Cerebellar cortex (tissue), 1 donor: ENCODE measurements around the gene AOC1.
A peak's percentile ranks its signal among the peaks of the same experiment; 100 is the strongest.
"Not testable (repeated sequence)": the region's sequence is repeated elsewhere in the genome, so short reads cannot be mapped to it uniquely, and the experiment has no call there.

Experiments
- DNase-seq: peaks from one replicate; pipeline ENCODE4 v3.0.0-alpha.2; 2015; ENCODE audit warnings: low spot score

Gene AOC1, protein sequence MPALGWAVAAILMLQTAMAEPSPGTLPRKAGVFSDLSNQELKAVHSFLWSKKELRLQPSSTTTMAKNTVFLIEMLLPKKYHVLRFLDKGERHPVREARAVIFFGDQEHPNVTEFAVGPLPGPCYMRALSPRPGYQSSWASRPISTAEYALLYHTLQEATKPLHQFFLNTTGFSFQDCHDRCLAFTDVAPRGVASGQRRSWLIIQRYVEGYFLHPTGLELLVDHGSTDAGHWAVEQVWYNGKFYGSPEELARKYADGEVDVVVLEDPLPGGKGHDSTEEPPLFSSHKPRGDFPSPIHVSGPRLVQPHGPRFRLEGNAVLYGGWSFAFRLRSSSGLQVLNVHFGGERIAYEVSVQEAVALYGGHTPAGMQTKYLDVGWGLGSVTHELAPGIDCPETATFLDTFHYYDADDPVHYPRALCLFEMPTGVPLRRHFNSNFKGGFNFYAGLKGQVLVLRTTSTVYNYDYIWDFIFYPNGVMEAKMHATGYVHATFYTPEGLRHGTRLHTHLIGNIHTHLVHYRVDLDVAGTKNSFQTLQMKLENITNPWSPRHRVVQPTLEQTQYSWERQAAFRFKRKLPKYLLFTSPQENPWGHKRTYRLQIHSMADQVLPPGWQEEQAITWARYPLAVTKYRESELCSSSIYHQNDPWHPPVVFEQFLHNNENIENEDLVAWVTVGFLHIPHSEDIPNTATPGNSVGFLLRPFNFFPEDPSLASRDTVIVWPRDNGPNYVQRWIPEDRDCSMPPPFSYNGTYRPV

DNA sequence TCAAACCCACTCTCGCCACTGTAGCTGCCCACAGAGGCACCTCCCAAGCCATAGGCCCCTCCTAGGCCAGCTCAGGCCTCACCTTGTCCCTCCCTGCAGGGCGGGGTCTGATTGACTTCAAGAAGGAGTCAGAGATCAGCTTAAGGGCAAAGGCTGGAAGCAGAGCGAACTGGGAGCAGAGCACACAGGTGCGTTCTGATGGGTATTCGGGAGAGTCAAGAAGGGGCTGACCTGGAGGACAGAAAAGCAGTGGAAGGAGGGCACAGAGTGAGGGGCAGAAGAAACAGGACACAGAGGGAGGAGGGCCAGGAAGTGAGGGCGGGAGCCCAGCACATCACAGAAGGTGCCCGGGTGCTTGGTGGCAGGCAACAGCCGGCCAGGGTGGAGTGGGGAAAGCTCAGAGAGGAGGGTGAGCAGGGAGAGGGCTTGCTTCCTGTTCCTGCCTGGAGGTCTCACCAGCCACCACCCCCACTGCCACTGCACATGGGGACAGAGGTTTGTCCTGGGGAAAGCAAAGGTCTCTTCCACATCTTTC lies at the start of gene AOC1:
AOC1 (plus strand) TSS at position 147 of the 535 bp plus-strand sequence. CDS start 3,954 bp downstream, outside the sequence.
- DNase-seq: no peak

DNA sequence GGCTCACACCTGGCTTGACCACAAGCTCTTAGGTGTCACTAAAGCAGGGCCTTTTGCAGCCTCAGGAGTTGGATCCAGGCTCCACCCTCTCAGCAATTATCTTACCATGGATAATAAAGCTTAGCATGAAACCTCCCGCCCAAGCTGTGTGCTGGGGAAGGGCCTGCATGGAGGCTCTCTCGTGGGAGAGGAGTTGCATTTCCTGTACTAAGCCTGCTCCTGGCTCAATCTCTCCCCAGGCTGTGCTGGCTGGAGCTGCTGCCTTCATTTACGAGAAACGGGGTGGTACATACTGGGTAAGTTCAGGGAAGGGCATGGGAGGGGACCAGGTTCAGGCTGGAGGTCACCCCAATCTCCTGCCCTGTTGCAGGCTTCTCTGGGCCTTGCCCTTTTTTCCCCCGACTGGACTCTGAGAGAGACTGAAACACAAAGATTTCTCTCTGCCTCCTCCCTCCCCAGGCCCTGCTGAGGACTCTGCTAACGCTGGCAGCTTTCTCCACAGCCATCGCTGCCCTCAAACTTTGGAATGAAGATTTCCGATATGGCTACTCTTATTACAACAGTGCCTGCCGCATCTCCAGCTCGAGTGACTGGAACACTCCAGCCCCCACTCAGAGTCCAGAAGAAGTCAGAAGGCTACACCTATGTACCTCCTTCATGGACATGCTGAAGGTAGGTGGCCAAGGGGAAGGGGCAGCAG lies 49.0 kb upstream of the AOC1 start:
- DNase-seq: no peak

DNA sequence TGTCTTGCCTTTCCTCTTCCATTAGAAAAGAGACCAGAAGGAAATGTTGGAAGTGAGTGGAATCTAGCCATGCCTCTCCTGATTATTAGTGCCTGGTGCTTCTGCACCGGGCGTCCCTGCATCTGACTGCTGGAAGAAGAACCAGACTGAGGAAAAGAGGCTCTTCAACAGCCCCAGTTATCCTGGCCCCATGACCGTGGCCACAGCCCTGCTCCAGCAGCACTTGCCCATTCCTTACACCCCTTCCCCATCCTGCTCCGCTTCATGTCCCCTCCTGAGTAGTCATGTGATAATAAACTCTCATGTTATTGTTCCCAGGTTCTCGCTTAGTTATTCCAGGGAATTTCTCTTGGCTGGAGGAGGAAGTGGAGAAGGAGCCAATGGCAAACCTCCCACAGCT lies 47.5 kb upstream of the AOC1 start:
- DNase-seq: no peak

DNA sequence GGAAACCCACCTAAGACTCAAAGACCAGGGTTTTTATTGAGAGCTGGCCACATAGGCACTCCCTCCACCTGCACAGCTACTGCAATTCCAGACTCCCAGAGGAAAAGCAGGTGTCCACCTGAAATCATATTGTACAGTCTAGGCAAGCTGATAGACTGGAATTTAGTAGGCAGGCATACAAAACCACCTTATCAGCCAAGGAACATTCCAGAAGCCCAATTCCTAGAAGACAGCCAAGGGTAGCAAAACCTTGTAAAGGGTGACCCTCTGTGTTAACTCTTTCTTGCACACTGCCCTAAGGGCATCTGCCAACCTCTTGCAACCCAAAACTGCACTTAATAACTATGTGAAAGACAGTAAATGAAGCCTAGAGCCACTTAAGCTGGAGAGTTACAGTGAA lies 46.5 kb upstream of the AOC1 start:
- DNase-seq: no peak

DNA sequence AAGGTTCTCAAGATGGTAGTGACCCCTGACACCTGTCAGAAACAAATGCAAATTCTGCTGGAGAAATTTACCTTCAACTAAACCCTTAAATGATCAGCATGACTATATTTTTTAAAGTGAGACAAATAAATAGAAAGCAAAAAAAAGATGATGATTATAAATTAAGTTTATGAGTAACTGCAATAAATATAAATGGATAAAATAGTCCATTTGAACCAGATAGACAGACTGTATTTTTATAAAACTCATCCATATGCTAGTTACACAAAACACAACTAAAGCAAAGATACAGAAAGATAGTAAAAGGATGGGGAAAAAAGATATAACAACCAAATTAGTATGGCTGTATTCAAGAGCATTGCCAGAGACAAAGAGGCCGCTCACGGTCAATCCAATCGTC lies 45.9 kb upstream of the AOC1 start:
- DNase-seq: no peak

DNA sequence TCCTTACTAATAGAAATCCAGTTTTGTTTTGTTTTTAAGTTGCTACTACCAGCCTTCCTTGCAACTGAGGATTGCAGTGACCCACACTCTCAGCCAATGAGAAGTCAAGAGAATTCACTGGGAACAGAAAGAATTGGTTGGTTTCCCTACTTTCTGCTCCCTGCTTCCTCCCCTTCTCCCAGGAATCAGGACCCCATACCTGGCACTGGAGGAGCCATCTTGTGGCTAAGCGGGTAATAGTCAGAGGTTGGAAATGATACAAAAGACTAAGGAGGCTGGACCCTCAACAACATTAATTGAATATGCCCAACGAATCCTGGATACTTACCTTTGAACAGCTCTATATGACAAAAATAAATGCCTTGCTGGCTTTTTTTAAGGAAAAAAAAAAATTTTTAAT lies 45.5 kb upstream of the AOC1 start:
- no peak for DNase-seq

DNA sequence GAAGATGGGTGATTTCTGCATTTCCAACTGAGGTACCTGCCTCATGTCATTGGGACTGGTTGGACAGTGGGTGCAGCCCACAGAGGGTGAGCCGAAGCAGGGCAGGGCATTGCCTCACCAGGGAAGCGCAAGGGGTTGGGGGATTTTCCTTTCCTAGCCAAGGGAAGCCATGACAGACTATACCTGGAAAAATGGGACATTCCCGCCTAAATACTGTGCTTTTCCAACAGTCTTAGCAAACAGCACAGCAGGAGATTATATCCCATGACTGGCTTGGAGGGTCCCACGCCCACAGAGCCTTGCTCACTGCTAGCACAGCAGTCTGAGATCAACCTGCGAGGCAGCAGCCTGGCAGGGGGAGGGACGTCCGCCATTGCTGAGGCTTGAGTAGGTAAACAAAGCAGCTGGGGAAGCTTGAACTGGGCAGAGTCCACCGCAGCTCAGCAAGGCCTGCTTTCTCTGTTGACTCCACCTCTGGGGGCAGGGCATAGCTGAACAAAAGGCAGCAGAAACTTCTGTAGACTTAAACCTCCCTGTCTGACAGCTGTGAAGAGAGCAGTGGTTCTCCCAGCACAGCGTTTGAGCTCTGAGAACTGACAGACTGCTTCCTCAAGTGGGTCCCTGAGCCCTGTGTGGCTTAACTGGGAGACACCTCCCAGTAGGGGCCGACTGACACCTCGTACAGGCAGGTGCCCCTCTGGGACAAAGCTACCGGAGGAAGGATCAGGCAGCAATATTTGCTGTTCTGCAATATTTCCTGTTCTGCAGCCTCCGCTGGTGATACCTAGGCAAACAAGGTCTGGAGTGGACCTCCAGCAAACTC lies 44.5 kb upstream of the AOC1 start:
- DNase-seq: not testable (repeated sequence)

DNA sequence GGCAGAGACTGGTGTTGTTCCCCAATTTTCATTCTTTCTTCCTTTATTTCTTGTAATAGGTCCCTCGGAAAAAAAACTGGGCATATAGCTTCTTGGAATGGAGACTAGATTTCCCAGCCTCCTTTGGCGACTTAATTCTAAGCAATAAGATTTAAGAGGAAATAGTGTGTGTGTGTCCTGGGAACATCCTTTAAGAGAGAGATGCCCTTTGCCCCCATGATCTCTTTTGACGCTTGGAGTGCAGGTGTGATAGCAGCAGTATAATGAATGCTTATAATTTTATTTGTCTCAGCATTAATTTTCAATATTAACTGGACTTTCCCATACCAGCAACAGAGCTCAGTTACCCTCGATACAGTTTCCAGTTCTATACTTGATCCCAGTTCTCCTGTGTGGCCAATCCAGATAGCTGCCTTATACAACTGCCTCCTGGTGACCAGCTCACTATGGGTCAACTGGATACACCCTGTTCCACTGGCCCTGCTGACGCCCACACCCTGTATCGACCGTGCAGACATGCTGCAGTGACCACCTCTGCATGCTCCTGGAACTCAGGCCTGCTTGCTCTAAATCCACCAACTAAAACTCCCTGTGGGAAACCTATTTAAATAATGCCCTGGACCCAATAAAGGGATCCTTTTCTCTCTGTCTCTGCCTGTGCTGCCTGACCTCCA lies 37.9 kb upstream of the AOC1 start:
- DNase-seq: no peak

DNA sequence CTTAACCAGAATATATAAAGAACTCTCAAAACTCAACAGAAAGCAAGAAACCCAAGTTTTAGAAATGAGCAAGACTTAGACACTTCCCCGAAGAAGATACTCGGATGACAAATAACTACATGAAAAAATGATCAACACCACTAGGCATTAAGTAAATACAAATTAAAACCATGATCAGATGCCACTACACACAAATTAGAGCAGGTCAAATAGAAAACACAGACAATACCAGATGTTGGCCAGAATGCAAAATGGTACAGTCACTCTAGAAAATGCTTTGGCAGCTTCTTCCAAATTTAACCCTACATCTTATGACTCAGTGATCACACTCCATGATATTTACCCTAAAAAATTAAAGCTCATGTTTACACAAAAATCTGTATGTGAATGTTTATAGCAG lies 33.3 kb upstream of the AOC1 start:
- DNase-seq: no peak

DNA sequence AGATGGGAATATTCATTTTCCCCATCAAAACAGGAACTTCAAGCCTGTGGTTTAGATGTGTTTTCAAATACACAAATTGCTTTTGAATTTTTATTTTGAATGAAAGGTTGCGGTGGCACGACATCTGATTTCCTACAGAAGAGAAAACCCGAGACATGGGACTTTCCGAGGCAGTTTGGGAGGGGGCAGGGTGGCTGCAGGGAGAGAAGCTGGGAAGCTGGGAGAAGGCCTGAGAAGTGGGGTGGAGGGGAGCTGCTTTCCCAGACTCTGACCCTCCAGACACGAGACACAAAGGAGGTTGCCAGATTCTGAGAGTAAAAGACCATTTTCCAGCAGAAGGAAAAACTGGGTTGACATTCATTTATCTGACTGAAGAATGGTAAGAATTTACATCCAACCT lies 32.2 kb upstream of the AOC1 start:
- DNase-seq: no peak

DNA sequence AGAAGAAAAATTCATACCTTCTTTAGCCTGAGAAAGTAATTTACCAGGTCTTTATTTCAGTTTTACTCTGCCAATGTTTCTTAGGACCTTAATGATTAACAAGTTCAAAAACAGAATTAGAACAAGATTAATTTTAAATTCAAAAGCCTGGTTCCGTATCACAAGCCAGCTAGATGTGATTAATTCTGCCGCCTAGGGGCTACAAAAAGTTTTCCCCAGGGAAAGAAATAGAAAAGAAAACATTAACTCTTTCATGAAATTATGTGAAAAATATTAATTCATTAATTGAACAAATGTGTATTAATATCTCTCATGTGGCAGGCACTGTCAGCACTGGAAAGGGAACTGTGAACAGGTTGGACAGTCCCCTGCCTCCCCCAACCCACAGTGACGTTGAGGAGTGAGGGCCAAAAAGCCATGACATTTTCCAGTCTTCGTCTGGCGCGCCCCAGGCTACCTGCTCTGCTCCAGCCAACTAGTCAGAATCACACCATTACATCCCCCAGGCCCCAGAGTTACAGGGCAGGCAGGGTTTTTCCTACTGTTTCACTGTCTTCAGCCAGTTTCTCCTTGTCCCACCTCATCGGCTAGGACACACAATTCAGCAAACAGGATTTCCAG lies 31.6 kb upstream of the AOC1 start:
- no peak for DNase-seq

DNA sequence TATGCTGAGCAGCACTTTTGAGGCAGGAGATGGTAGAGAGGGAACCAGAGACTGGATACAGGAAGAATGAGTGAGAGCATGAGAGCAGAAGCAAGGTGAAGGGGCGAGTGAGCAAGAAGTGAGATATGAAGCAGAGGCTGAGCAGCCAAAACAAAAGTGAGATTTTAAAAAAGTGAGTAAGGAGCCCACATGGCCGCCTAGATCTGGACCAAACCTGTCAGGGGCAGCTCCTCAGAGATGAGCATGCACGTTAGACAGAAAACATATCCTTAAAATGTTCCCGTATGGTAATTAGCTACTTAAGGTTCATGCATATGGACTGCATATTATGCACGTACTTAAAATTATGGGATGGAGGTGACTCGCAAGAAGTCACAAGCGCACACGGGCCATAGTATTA lies 29.3 kb upstream of the AOC1 start:
- no peak for DNase-seq

DNA sequence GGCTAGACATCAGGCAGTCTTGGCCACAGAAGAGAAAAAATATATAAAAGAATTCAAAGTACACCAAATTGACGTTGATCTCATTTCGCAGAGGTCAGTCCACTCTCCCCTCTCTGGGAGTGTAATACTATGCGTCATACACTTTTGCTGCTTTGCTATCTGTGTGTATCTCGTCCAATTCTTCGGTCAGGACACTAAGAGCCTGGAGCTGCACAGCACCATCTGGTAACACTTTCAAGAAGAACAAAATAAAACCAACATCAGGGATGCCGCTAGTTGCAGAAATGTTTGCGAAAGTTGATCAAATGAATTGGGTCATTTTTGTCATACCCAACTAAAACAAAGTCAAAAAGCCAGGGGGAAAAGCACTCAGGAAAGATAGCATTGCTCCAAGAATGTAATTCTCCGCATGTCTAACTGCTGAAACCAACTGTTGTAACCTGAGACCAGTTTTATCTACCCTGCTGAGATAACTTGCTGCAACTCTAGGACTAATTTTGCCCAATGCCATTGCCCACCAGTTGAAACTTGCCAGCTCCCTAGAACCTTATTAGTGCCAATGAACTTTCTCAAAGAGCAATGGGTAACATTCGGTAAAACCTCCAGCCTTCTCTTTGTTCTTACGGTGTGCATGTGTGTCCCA lies 28.7 kb upstream of the AOC1 start:
- DNase-seq: no peak

DNA sequence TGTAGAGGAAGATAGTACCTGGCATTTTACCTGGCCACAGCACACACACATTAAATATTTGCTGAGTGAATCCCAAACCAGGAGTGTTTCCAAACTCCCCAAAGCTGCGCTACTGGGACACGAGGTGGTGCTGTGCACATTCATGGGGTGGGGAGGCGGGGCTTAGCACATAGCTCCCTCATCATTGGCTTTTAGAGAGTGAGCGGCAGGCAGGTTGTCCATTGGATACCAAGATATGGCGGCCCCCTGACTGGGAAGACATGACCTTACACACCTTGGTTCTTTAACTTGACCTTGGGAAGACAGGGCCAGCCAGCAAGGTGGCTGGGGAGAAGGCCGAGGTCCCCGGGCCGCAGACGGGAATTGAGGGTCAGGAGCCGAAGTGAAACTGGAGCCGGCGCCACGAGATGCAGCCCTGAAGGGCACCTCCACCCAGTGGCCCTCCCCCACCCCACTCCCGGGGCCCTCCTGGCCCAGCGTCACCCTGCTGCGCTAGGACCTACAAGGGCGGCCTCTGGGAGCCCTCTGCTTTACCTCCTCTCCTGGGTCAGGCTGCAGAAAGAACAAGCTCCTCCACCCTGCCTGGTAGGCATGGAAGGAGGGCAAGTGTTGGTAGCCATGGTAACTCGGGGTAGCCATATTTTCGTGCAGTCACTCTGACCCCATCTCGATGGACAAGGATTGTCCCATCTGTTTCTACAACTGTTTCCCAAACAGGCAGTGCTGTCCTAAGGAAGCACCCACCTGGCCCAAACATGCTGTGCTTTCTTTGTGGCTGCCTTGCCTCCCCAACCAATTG lies 27.7 kb upstream of the AOC1 start:
- no peak for DNase-seq

DNA sequence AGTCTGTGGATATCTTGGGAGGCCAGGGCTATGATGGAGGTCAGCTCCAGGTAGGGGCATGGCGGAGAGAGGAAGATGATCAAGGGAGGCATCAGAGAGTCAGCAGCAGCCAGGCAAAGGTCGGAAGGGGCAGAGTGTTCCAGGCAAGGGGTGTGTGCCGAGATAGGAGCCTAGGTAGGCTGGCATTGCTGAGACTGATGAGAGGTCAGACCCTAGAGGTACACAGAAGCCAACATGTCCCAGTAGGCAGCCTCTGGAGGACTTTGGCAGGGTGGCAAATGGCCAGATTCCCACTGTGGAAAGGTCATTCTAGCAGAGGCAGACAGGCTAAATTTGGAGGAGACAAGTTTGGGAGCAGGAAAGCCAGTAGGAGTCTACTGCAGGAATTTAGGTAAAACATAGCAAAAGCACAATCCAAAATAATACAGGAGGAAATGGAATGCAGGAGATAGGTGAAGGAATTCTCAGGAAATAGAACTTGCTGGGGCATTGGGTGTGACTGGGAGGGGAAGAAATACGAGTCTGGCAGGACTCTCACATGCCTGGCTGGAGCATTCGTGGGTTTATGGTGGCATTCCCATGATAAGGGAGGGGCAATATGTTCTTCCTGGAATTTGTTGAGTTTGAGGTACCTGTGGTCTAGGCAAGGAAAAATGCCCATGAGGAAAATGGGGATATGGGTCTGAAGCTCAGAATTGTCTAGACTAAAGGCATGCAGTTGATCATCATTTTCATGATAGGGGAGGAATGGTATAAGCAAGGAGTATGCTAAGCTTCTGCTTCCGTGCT lies 26.1 kb upstream of the AOC1 start:
- DNase-seq: no peak

DNA sequence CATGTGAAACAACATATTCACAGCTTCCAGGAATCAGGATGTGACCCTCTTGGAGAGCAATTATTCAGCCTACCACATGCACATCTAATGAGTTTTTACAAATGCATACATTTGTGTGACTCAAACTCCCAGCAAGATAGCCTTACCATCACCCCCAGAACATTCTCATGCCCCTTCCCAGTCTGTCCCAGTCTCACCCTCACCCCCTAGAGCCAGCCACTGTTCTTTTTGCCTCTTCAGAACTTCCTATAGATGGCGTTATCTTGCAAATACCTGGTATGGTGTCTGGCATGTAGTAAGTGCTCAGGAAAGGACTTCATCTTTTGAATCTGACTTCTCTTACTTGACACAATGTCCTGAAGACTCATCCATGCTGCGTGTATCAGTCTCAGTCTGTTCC lies 23.9 kb upstream of the AOC1 start:
- no peak for DNase-seq

DNA sequence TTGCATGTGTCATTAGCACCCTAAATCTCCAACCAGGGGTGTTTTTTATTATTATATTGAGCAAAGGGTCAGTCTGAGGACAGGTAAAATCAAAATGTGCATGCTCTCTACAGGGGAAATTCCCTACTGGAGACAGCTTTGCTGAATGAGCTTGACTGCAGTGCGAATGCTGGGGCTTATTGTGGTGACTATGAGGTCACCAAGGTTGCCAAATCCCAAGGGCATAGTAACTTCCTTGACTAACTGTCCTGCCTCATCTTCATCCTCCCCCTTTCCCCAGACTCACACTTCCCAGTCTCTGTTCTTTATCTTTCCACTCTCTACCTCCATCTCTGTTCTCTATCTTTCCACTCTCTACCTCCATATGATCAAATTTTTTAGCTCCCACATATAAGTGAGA lies 22.9 kb upstream of the AOC1 start:
- no peak for DNase-seq

DNA sequence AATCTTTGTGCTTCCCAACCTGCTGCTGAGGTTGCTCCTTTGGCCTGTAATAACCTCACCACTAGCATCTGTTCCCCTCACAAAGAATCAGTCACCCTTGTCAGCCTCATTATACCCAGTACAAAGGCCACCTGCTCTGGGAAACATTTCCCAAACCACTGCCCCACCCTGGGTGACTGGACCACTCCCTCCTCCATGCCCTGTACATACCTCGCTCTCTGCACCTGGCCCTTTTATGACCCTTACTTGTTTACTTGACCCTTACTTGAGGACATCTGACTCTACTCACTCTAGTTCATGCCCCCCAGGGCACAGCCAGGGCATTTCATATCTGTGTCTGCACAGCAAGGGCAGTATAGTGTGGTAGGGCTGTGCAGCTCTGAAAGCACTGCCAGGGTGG lies 21.4 kb upstream of the AOC1 start:
- no peak for DNase-seq

DNA sequence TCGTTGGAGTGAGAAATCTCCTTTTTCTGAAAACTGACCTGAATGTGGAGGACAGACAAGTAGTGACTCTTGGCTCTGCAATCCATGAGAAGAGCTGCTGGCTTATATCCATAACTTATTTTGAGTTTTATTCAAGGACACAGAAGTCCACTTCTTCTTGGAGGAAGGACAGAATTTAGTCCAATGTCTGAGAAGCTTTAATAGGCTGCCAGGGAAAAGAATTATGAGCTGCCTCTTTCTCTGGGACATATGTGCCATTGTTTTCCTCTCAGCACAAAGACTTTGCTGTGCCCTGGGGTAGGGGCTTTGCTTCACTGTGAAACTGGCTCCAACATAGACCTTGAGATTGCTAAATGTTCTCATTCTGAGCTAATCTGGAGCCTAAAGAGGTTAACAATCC lies 20.5 kb upstream of the AOC1 start:
- DNase-seq: peak; percentile 3
